RKO (cell line): Measurements from ENCODE around the gene OR2AJ1.

Experiments
- DNase-seq: peaks from one replicate; pipeline ENCODE4 v3.0.0-alpha.2; 2016; ENCODE audit warnings: low spot score

Gene OR2AJ1

GRCh38 chr1:247962911-247963588 is 38.4 kb downstream of the OR2AJ1 start:
- DNase-seq, result no peak

- DNase-seq, result no peak
Measured at GRCh38 chr1:247964933-247965332, 40.2 kb downstream of the OR2AJ1 start, which contains the start of gene OR2AK2. Gene OR2AK2, plus strand, starts transcription at chr1:247965233. Its CDS starts 144 bp downstream, at chr1:247965377.

GRCh38 chr1:247966532-247967204 is 42.0 kb downstream of the OR2AJ1 start:
- no peak for DNase-seq
